ENCODE data around the gene MUC4. TPM values are rescaled to one million over a fixed set of nuclear protein-coding genes. Genes with fewer than 3 reads are reported as not detected.
"Not testable (repeated sequence)": the region's sequence is repeated elsewhere in the genome, so short reads cannot be mapped to it uniquely, and the experiment has no call there.

Gene MUC4
- total RNA-seq, 1 donor from 2014 or later = not detected

GRCh38 chr3:195844671-195845218 lies 33.0 kb upstream of the MUC4 start:
- ATAC-seq (no peak), DNase-seq (ENCODE audit: missing footprints) (no peak)
- intact Hi-C loops (cut with DNase I) = no loop called here

GRCh38 chr3:195839260-195840010 lies 27.7 kb upstream of the MUC4 start:
- intact Hi-C loops (cut with DNase I) = no loop called here
- no peak for ATAC-seq

GRCh38 chr3:195838714-195839113 lies 27.0 kb upstream of the MUC4 start:
- intact Hi-C loops (cut with DNase I) = no loop called here
- DNase-seq (ENCODE audit: missing footprints) = no peak
- ATAC-seq = no peak

More at GRCh38 chr3:195839260-195840010, 27.7 kb upstream of the MUC4 start:
- DNase-seq (ENCODE audit: missing footprints) = no peak

- intact Hi-C loops (cut with DNase I) = no loop called here
- no peak for ATAC-seq
These were observed 24.9 kb upstream of the MUC4 start for GRCh38 chr3:195836476-195837135.

GRCh38 chr3:195835791-195836190 lies 24.1 kb upstream of the MUC4 start:
- no peak for DNase-seq (ENCODE audit: missing footprints)
- ATAC-seq = no peak
- intact Hi-C loops (cut with DNase I) = no loop called here

More at GRCh38 chr3:195836476-195837135, 24.9 kb upstream of the MUC4 start:
- DNase-seq (ENCODE audit: missing footprints) = no peak

- intact Hi-C loops (cut with DNase I) = no loop called here
- no peak for ATAC-seq
These were observed 23.2 kb upstream of the MUC4 start for GRCh38 chr3:195834675-195835583.

GRCh38 chr3:195829897-195830254 lies 18.1 kb upstream of the MUC4 start:
- intact Hi-C loops (cut with DNase I) = no loop called here
- DNase-seq (ENCODE audit: missing footprints) (no peak), ATAC-seq (no peak)

More at GRCh38 chr3:195834675-195835583, 23.2 kb upstream of the MUC4 start:
- DNase-seq (ENCODE audit: missing footprints) = no peak

GRCh38 chr3:195828762-195829161 lies 17.0 kb upstream of the MUC4 start:
- ATAC-seq (no peak), DNase-seq (ENCODE audit: missing footprints) (no peak)
- intact Hi-C loops (cut with DNase I) = no loop called here

- DNase-seq (ENCODE audit: missing footprints) (peak; percentile 64), ATAC-seq (no peak)
- intact Hi-C loops (cut with DNase I) = no loop called here
These were observed 14.4 kb upstream of the MUC4 start for GRCh38 chr3:195825857-195826804.

GRCh38 chr3:195825191-195825588 lies 13.5 kb upstream of the MUC4 start:
- no peak for DNase-seq (ENCODE audit: missing footprints)
- intact Hi-C loops (cut with DNase I) = no loop called here
- no peak for ATAC-seq

- ATAC-seq; DNase-seq (ENCODE audit: missing footprints); intact Hi-C loops (cut with DNase I): not testable (repeated sequence)
These were observed 12.9 kb upstream of the MUC4 start for GRCh38 chr3:195824425-195825190.

GRCh38 chr3:195823999-195824398 lies 12.3 kb upstream of the MUC4 start:
- ATAC-seq (no peak), DNase-seq (ENCODE audit: missing footprints) (no peak)
- intact Hi-C loops (cut with DNase I) = no loop called here

- no peak for DNase-seq (ENCODE audit: missing footprints)
- no peak for ATAC-seq
These were observed 11.6 kb upstream of the MUC4 start for GRCh38 chr3:195823280-195823679.

GRCh38 chr3:195822131-195822696 lies 10.5 kb upstream of the MUC4 start:
- no peak for ATAC-seq
- intact Hi-C loops (cut with DNase I) = no loop called here
- DNase-seq (ENCODE audit: missing footprints) = no peak

More at GRCh38 chr3:195823280-195823679, 11.6 kb upstream of the MUC4 start:
- intact Hi-C loops (cut with DNase I) = no loop called here

GRCh38 chr3:195821403-195822130 lies 9.8 kb upstream of the MUC4 start:
- DNase-seq (ENCODE audit: missing footprints) = no peak
- intact Hi-C loops (cut with DNase I) = no loop called here
- no peak for ATAC-seq

- ATAC-seq (no peak), DNase-seq (ENCODE audit: missing footprints) (no peak)
- intact Hi-C loops (cut with DNase I) = no loop called here
These were observed 9.2 kb upstream of the MUC4 start for GRCh38 chr3:195820901-195821300.
